GM21515 (cell line): Measurements from ENCODE around the gene GRID2.
"Not testable (repeated sequence)": the region's sequence is repeated elsewhere in the genome, so short reads cannot be mapped to it uniquely, and the experiment has no call there.

Experiments used
- ATAC-seq: cut with Tn5 transposase; IDR thresholded peaks from one replicate; pipeline ENCODE4 v1.9.1; 2021; ENCODE audit not compliant: unreplicated experiment

Gene GRID2

GRCh38 chr4:92433272-92433758 lies 129.5 kb downstream of the GRID2 start:
- ATAC-seq: no peak

GRCh38 chr4:92438722-92439121 lies 135.0 kb downstream of the GRID2 start:
- ATAC-seq: not testable (repeated sequence)

GRCh38 chr4:92442131-92442530 lies 138.4 kb downstream of the GRID2 start:
- not testable (repeated sequence) for ATAC-seq

GRCh38 chr4:92444143-92444843 lies 140.5 kb downstream of the GRID2 start:
- ATAC-seq: not testable (repeated sequence)

- ATAC-seq: no peak
Measured at GRCh38 chr4:92445127-92445526, 141.4 kb downstream of the GRID2 start.

GRCh38 chr4:92447255-92447905 lies 143.6 kb downstream of the GRID2 start:
- no peak for ATAC-seq

GRCh38 chr4:92448176-92448575 lies 144.4 kb downstream of the GRID2 start:
- ATAC-seq: not testable (repeated sequence)

GRCh38 chr4:92450694-92451093 lies 146.9 kb downstream of the GRID2 start:
- no peak for ATAC-seq

GRCh38 chr4:92451782-92452181 lies 148.0 kb downstream of the GRID2 start:
- ATAC-seq: no peak

- ATAC-seq: not testable (repeated sequence)
Measured at GRCh38 chr4:92452383-92452782, 148.6 kb downstream of the GRID2 start.

GRCh38 chr4:92455329-92455839 lies 151.6 kb downstream of the GRID2 start:
- no peak for ATAC-seq

- no peak for ATAC-seq
Measured at GRCh38 chr4:92455951-92456350, 152.2 kb downstream of the GRID2 start.

GRCh38 chr4:92461732-92462131 lies 158.0 kb downstream of the GRID2 start:
- no peak for ATAC-seq

GRCh38 chr4:92477298-92477697 lies 173.5 kb downstream of the GRID2 start:
- ATAC-seq: no peak

- no peak for ATAC-seq
Measured at GRCh38 chr4:92483341-92483740, 179.6 kb downstream of the GRID2 start.

- no peak for ATAC-seq
Measured at GRCh38 chr4:92488496-92488895, 184.7 kb downstream of the GRID2 start.

GRCh38 chr4:92497141-92497540 lies 193.4 kb downstream of the GRID2 start:
- no peak for ATAC-seq

GRCh38 chr4:92501456-92501855 lies 197.7 kb downstream of the GRID2 start:
- no peak for ATAC-seq

GRCh38 chr4:92506933-92507332 lies 203.2 kb downstream of the GRID2 start:
- ATAC-seq: no peak

GRCh38 chr4:92514627-92515026 lies 210.9 kb downstream of the GRID2 start:
- no peak for ATAC-seq

- ATAC-seq: no peak
Measured at GRCh38 chr4:92516450-92516849, 212.7 kb downstream of the GRID2 start.

- ATAC-seq: no peak
Measured at GRCh38 chr4:92519727-92520126, 216.0 kb downstream of the GRID2 start.
